Measurements from ENCODE around the gene ZNF410. TPM values are rescaled to one million over a fixed set of nuclear protein-coding genes. Genes with fewer than 3 reads are reported as not detected.

Gene ZNF410
- total and polyA plus RNA-seq, 2 of the 8 experiments (the other 6 are each of a cell fraction or from before 2014, with no cell fraction given), result 11.2 to 18.9 TPM

DNA sequence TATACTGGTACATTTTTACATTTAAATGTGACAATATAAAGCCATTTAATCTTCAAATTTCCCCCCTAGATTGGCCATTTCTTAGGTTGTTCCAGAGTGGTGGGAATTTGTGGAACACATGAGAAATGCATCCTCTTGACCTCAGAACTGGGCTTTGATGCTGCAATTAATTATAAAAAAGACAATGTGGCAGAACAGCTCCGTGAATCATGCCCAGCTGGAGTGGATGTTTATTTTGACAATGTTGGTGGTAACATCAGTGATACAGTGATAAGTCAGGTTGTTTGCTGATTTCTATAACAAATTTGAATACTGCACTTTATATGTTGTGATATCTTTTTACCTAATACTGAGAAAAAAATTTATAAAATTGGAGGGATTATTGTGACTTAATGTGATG is 7.6 kb upstream of the ZNF410 start (continued):
- TF ChIP-seq SP4 (IDR thresholded peaks at IDR 0.05; ENCODE audit: low read length), result no peak

Measured in H1 (cell line).